Astrocyte (in vitro differentiated cells and primary cell): ENCODE measurements around the gene TRIM15.
"Not testable (repeated sequence)": the region's sequence is repeated elsewhere in the genome, so short reads cannot be mapped to it uniquely, and the experiment has no call there.

Source experiments
- CTCF ChIP-seq: IDR thresholded peaks from 2 replicates; pipeline ENCODE4 v1.5.1; 2011; ENCODE audit warnings: low read depth, mild to moderate bottlenecking, inconsistent platforms, low read length, moderate library complexity; ENCODE audit not compliant: insufficient read depth
- EZH2 ChIP-seq: IDR thresholded peaks from 2 replicates; pipeline ENCODE4 v1.6.1; 2012; ENCODE audit warnings: mild to moderate bottlenecking, low read length, inconsistent platforms; ENCODE audit not compliant: insufficient read depth

GRCh38 chr6:30221395-30221794 lies 58.0 kb downstream of the TRIM15 start:
- not testable (repeated sequence) for TF ChIP-seq CTCF, EZH2
